NCI-H1436 treated with DMSO at 0.1 percent for 48 hours (cell line): ENCODE results near the gene PDE4D.

Source experiments
- DNase-seq: peaks from one replicate; lab custom pipeline; 2025; lab: John Stamatoyannopoulos, UW

PDE4D gene

GRCh38 chr5:59103303-59103702 lies 790.2 kb downstream of the PDE4D start:
- DNase-seq: no peak

GRCh38 chr5:59102437-59102836 lies 791.1 kb downstream of the PDE4D start:
- no peak for DNase-seq

- no peak for DNase-seq
Measured at GRCh38 chr5:59100875-59101274, 792.7 kb downstream of the PDE4D start.

GRCh38 chr5:59099995-59100345 lies 793.6 kb downstream of the PDE4D start:
- no peak for DNase-seq

GRCh38 chr5:59099270-59099994 lies 794.1 kb downstream of the PDE4D start:
- no peak for DNase-seq

GRCh38 chr5:59098743-59099142 lies 794.8 kb downstream of the PDE4D start:
- no peak for DNase-seq

GRCh38 chr5:59097712-59098111 lies 795.8 kb downstream of the PDE4D start:
- no peak for DNase-seq

- DNase-seq: no peak
Measured at GRCh38 chr5:59097116-59097515, 796.4 kb downstream of the PDE4D start.

GRCh38 chr5:59095480-59095879 lies 798.0 kb downstream of the PDE4D start:
- DNase-seq: no peak

GRCh38 chr5:59094864-59095263 lies 798.7 kb downstream of the PDE4D start:
- no peak for DNase-seq

GRCh38 chr5:59093329-59093728 lies 800.2 kb downstream of the PDE4D start:
- DNase-seq: no peak

- no peak for DNase-seq
Measured at GRCh38 chr5:59092758-59093157, 800.8 kb downstream of the PDE4D start.

- DNase-seq: no peak
Measured at GRCh38 chr5:59091965-59092364, 801.6 kb downstream of the PDE4D start.

- DNase-seq: no peak
Measured at GRCh38 chr5:59090323-59090722, 803.2 kb downstream of the PDE4D start.

- DNase-seq: no peak
Measured at GRCh38 chr5:59089767-59090166, 803.8 kb downstream of the PDE4D start.

GRCh38 chr5:59088546-59088945 lies 805.0 kb downstream of the PDE4D start:
- no peak for DNase-seq

- no peak for DNase-seq
Measured at GRCh38 chr5:59086024-59086423, 807.5 kb downstream of the PDE4D start.

- DNase-seq: no peak
Measured at GRCh38 chr5:59081693-59082092, 811.8 kb downstream of the PDE4D start.

GRCh38 chr5:59079622-59080620 lies 813.6 kb downstream of the PDE4D start:
- DNase-seq: no peak

GRCh38 chr5:59071755-59072549 lies 821.6 kb downstream of the PDE4D start:
- DNase-seq: no peak

GRCh38 chr5:59069438-59070079 lies 824.0 kb downstream of the PDE4D start:
- no peak for DNase-seq
